Activated CD4-positive, alpha-beta T cell treated with anti-CD3 and anti-CD28 coated beads for 24 hours (primary cell): ENCODE measurements around the gene ISY1.
"Not testable (repeated sequence)": the region's sequence is repeated elsewhere in the genome, so short reads cannot be mapped to it uniquely, and the experiment has no call there.

Experiments used
- DNase-seq, 2 donors: peaks; one replicate each; pipeline ENCODE4 v3.0.0-alpha.2; 2020; ENCODE audit warnings: low read depth in 2 of 2

Gene ISY1

DNA sequence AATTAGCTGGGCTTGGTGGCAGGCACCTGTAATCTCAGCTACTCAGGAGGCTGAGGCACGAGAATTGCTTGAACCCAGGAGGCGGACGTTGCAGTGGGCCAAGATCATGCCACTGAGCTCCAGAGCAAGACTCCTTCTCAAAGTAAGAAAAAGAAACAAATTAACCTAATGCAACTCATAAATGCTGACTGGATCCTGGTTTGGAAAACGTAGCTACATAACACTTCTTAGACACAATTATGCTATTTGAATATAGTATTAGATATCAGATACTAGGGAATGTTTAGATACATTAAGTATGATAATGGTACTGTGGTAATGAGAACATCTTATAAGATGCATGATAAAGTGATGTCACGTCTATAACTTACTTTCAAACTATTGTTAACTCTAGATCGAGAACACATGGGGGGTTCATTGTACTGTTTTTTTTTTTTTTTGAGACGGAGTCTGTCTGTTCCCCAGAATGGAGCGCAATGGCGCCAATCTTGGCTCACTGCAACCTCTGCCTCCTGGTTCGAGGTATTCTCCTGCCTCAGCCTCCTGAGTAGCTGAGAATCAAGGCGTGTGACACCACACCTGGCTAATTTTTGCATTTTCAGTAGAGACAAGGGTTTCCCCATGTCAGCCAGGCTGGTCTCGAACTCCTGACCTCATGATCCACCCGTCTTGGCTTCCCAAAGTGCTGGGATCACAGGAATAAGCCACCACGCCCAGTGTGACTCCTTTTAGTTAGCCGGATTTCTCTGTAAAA lies 5.9 kb upstream of the ISY1 start:
- no peak for DNase-seq

DNA sequence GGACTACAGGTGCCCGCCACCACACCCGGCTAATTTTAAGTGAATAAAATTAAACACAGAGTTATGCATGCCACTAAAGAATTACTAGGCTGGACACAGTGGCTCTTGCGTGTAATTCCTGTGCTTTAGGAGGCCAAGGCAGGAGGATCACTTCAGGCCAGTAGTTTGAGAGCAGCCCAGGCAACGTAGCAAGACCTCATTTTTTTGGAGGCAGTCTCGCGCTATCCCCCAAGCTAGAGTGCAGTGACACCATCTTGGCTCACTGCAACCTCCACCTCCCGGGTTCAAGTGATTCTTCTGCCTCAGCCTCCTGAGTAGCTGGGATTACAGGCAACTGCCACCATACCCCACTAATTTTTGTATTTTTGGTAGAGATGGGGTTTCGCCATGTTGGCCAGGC lies 4.7 kb upstream of the ISY1 start:
- not testable (repeated sequence) for DNase-seq

DNA sequence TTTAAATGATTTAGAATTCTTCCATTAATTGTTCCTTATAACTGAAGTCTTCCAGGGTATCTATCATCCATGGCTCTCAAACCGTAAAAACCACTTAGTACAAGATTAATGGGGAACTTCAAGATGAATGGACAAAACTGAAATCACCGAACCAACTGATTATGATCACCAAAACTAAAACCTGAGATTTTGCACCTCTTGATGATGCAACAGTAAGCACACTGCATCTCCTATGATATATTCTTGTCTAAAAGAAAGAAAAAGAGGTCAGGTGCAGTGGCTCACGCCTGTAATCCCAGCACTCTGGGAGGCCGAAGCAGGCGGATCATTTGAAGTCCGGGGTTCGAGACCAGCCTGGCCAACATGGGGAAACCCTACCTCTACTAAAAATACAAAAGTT lies 3.6 kb upstream of the ISY1 start:
- DNase-seq: no peak

DNA sequence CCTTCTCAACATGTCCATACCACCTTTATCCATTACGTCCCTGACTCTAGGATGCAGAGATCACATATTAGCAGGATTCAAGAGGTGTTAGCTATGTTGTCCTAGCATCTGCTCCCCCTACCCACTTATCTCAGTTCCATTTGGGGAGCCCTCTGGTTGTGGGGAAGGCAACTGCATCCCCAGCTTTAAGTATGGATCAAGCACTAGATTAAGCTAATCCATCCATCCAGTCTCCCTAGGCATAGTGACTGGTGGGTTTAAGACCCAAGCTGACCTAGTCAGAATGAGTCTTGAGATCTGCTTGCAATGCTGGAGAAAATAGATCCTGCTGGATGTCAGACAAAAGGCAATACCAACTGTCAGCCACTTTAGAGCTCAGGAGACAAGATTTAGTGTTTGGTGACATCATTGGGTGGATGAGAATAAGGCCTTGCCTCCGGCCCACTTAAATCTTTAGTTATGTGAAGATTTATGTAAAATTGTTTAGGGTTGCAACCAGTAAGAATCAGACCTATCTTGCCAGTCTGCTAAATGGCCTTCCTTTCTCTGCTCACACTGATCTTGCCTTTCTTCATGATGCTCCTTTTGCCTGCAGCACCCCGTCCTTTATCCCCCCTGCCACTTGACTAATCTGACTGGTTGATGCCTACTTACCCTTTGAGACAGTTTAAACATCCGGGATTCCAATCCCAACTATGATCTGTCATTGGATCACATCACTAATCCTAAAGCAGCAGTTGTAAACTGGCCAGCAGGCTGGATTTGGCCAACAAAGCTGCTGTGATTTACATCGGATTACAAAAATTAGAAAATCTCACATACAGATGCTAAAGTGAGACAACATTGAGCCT lies 2.1 kb upstream of the ISY1 start:
- DNase-seq: no peak

DNA sequence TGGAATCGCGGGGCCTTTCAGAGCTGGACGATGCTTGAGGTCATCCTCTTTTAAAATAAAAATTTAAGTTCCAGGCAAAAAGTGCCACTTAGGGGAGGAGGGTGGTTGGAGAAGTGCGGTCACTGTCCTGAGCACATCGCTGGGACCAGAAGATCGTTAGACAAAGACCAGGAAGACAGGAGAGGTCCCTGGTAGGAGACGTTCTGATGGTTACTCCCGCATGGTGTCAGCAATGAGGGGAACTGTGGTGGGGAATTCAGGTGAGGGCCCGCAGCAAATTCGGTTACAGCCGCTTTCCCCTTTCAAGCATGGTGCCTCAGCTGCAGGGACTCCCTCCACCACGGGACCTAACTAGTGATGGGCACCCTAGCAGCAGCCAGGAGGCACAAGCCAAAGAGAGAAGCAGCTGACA lies 1.0 kb upstream of the ISY1 start:
- DNase-seq: no peak

DNA sequence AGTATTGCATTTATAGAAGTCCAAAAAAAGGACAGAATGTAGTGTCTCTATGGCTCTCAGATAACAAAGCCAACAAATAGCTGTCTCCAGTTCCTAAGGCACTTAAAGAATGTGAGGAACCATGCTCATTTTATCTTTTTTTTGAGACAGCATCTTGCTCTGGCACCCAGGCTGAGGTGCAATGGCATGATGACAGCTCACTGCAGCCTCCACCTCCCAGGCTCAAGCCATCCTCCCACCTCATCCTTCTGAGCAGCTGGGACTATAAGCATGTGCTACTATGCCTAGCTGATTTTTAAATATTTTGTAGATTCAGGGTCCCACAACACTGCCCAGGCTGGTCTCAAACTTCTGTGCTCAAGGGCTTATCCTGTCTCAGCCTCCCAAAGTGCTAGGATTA lies 16.1 kb downstream of the ISY1 start:
- DNase-seq: no peak

DNA sequence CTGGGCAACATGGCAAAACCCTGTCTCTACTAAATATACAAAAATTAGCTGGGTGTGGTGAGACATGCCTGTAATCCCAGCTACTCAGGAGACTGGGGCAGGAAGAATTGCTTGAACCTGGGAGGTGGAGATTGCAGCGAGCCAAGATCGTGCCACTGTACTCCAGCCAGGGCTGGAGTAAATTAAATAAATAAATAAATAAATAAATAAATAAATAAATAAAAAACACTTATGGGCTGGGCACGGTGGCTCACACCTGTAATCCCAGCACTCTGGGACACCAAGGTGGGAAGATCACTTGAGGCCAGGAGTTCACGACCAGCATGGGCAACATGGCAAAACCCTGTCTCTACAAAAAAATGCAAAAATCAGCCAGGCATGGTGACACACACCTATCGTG lies 19.9 kb downstream of the ISY1 start:
- DNase-seq: not testable (repeated sequence)

DNA sequence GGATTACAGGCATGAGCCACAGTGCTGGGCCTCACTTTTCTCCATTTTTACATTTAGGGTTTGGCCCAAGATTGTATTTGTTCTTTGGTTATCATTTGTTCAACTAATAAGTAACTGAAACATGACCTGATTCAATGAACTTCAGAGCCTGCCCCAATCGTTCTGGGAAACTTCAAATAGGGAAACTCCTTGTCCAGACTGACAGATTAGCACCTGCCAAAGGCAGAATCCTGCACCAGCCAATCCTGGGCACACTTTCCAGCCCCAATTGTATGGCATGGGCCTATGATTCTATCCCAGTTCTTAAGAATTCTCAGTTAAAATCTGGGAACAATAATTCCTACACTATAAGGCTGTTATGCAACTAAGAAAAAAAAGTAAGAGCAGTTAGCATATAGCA lies 21.0 kb downstream of the ISY1 start:
- no peak for DNase-seq

DNA sequence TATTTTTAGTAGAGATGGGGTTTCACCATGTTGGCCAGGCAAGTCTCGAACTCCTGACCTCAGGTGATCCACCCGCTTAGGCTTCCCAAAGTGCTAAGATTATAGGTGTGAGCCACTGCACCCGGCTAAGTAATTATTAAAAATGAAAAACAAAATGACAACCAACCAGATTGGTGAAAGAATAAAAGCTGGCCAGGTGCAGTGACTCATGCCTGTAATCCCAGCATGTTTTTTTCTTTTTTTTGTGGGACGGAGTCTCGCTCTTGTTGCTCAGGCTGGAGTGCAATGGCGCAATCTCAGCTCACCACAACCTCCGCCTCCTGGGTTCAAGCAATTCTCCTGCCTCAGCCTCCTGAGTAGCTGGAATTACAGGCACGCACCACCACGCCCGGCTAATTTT lies 24.6 kb downstream of the ISY1 start:
- not testable (repeated sequence) for DNase-seq

DNA sequence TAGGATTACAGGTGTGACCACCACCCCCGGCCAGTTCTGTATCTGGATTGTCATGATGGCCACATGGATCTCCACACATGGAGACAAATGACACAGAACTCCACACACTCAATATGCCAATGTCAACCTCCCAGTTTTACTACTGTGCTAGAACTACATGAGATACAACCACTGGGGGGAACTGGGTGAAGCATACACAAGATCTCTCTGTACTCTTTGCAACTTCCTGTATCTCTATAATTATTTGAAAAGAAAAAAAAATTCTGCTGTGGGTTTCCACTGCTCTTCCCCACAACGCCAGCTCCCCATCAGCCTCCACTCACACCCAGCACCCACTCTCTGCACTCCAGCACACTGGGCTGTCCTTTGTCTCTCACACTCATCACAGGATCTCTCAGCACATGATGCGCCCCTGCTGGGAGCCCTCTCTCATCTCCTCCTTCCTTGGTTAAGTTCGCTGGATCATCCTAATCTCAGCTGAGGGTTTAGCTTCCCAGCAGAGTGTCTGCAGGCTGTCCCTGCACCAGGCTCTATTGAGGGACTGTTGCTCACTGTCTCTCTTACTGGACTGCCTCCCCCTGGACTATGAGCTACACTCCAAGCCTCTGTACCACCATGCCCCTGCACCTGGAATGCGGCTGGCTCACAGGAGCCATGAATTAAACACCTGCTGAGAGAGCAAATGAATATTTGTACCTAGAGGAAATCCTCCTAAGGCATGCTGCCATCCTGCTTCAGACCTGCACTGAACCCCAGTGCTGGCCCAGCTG lies 28.6 kb downstream of the ISY1 start:
- no peak for DNase-seq

DNA sequence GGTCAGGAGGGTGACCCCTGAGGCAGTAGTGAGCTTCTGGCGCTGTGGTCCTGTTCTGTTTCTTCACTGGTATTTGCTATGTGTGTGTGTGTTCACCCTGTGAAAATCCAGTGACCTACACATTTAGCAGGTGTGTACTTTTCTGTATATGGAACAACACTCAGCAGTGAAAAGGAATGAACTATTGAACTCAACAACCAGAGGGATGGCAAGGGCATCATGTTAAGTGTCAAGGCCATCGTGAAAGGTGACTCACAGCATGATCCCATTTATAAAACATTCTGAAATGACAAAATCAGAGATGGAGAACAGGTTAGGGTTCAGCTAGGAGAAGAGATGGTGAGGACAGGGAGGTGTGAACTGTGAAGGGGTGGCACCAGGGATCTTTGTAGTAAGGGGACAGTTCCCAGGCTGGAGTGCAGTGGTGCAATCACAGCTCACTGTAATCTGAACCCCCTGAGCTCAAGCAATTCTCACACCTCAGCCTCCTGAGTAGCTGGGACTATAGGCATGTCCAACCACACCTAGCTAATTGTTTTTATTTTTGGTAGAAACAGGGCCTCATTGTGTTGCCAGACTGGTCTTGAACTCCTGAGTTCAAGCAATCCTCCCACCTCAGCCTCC lies 29.3 kb downstream of the ISY1 start:
- DNase-seq: no peak

DNA sequence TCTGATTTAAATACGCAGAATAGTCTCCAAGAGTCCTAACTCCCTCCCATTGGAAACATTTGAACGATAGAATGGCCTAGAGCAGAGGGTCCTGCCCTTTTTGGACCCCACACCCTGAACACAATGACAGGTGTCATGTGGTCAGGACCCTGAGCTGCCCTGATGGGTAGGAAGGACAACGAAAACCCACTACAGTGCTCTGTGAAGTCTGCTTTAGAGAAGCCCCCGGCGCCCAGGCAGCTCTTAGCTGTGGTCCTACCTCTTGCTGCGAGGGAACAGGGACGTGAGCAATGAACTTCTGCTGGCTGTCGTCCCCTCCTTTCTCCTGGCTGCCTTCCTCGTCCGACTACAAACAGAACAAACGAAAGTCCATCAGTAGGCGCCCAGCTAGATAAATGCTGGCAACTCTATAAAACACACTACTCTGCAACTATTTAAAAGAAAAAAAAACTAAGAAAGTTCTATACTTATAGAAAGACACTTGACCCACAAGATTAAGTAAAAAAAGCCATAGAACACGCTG lies 30.5 kb downstream of the ISY1 start:
- DNase-seq: no peak

DNA sequence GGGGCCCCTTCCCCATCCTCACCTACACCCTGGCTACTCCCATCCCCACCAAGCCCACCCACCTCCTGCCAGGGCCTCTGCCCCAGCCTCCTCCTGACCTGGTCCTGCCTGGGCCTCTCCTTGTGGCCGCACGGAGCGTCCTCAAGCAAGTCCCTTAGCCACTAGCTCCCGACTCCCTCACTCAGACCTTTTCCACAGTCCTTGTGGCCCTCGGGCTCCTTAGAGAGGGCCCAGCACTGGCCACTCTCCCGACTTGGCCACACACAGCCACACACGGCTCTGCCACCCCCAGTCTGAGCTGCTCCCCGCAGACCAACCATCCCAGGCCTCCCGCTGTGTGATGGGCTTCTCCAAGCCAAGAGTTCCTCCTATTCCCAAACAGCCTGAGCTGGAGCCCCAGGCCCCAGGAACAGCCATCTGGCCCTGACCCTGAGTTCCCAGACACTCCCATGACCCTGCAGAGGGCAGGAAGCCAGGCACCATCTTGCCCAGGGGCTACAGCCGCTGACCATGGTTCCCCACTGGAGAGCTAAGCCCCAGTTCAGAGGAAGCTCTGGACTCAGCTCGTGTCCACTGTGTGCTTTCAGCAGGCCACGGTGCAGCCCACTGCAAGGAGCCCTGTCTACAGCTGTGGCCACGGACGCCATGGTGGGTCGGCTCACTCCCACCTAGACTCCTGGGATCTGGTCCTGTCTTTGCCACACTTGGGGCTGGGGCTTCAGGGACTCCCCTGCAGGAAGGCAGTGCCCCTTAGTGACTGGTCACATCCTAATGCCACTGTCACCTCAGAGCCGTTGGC lies 32.3 kb downstream of the ISY1 start:
- no peak for DNase-seq

DNA sequence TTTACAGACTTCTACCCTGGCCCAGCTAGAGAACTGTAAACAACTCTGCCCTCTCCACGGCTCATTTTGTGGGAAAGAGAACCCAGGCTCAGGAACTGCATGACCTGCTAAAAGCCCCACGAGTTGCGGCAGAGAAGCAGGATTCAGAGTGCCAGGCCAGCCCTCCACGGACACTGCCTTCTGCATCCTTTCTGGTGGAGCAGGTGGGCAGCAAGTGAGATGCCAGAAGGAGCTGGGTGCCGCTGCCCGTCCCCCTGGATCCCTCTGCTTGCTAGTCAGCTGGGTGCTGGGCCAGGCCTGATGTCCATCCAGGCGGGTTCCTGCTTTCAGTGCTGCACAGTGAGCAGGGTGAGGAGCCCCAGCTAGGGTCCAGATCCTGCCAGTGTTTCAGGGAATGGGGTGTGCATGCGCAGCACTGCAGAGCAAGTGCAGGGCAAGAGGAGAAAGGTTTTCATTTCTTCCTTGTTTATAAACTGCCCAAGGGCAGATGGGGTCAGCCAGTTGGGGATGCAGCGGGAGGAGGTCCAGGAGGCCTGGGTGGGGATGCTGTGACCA lies 34.1 kb downstream of the ISY1 start:
- no peak for DNase-seq

DNA sequence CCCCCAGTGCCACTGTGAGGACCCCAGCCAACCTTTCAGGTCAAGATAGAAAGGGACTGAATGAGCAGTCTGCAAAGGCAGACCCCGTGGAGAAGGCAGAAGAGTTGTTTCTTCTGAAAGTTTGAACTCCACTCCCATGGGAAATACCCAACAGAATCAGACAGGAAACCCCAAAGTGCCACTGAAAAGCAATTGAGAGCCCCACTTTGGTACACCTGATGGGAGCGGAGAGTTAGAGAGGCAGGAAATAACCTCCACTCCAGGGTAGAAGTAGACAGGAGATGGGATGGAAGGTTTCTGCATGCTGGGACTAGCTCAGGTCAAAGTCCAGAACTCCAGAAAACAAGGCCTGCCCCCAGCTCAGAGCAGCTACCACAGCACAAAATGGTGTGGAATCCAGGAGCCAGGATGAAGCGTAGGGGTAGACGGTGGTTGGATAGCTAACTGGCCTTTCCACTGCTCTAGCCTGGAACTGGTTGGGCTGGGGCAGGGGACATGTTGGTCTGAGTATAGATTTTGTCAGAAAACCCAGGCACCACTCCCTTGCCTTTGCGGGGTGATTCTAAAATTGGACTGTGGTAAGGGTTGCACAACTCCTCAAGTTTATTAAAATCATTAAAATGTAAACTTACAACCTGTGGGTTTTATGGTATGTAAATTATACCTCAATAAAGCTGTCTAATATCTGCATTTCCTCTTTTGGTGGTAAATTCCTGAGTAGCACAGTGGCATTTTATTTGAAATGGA lies 37.4 kb downstream of the ISY1 start:
- DNase-seq: no peak

DNA sequence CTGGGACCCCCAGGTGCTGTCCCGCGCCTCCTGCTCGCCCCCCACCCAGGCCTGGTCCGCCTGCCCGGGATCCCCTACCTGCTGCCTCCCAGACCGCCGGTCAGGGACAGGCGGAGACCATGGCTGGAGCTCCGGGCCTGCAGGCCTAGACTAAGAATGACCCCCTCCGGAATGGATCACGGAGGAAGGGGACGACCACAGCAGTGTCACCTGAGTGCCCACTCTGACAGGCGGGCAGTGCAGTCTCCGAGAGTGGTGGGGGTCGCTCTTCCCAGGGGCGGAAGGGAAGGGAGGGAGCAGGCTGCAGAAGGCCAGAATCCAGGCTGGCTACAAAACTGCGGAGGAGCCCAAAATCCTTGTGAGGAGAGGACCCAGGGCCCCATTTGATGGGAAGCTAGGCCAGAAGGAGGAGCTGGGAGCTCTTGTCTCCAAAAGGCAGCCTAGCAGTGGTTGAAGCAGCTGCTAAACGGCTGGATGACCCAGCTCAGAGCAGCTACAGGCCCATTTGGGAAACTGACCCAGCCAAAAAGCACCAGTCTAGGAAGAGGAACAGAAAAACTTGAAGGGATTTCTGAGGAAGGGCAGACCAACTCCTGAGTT lies 38.4 kb downstream of the ISY1 start:
- no peak for DNase-seq

DNA sequence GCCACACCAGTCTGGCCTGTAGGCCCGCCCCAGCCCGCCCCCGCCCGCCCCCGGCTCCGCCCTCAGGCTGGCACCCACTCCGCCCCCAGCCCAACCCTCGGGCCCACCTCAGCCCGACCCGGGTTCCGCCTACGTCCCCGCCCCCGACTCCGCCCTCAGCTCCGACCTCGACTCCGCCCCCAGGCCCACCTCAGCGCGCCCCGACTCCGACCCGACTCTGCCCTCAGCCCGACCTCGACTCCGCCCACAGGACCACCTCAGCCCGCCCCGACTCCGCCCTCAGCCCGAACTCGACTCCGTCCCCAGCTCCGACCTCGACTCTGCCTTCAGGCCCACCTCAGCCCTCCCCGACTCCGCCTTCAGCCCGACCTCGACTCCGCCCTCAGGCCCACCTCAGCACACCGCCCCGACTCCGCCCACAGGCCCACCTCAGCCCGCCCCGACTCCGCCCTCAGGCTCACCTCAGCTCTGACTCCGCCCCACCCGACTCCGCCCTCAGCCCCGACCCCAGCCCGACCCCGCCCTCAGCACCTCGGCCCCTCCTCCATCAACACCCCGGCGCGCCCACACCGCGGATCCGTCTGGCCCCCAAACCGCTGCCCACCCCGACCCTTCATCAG lies 39.0 kb downstream of the ISY1 start, which contains the start of gene RAB43:
Gene RAB43, minus strand, starts transcription at position 13 of the 620 bp plus-strand sequence. CDS start 315 bp downstream, outside the sequence.
- DNase-seq: peak; percentile 68 to 78

DNA sequence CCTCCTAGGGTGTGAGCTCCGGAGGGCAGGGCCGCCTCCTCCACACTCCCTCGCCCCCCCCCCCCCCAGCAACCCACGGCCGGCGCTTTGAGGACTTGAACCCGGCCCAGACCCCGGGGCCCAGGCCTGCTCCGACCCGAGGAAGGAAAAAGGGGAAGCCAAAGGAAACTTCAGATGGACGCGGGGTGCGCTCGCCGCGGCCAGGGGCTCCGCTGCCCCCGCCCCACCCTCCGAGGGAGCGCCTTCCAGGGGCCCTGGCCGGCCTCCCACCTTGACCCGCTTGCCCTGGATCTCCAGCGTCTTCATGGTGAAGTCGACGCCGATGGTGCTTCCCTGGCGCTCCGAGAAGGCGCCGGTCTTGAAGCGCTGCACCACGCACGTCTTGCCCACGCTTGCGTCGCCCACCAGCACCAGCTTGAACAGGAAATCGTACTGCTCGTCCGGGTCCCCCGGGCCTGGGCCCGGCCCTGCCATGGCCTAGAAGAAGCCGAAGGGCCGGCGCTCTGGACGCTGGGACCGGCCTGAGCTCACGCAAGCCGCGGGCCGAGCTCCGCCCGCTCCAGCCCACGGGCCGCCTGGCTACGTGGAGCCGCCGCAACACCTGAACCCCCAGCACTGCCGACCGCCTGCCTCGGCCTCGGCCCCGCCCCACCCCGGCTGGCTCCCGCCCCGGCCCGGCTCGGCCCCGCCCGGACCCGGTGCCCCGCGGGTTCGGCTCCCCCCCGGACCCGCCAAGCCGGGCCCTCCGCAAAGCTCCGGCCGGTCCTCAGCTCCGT lies 39.7 kb downstream of the ISY1 start:
- DNase-seq: peak in 1 of 2 donors; percentile 36
